GM19023 (cell line): ENCODE data around the gene TMEM272.
"Not testable (repeated sequence)": the region's sequence is repeated elsewhere in the genome, so short reads cannot be mapped to it uniquely, and the experiment has no call there.

Experiments
- ATAC-seq: cut with Tn5 transposase; IDR thresholded peaks from one replicate; pipeline ENCODE4 v1.9.1; 2021; ENCODE audit warnings: mild to moderate bottlenecking, moderate library complexity; ENCODE audit not compliant: unreplicated experiment

Gene TMEM272

GRCh38 chr13:51826606-51827005, 18.4 kb downstream of the TMEM272 start:
- no peak for ATAC-seq

- no peak for ATAC-seq
These were observed 19.2 kb downstream of the TMEM272 start for GRCh38 chr13:51825681-51826254.

- ATAC-seq = no peak
These were observed 19.8 kb downstream of the TMEM272 start for GRCh38 chr13:51825165-51825592.

GRCh38 chr13:51824712-51825111, 20.3 kb downstream of the TMEM272 start:
- not testable (repeated sequence) for ATAC-seq

- no peak for ATAC-seq
These were observed 21.1 kb downstream of the TMEM272 start for GRCh38 chr13:51823863-51824262.

GRCh38 chr13:51823359-51823758, 21.6 kb downstream of the TMEM272 start:
- ATAC-seq = no peak

GRCh38 chr13:51822106-51822815, 22.7 kb downstream of the TMEM272 start:
- ATAC-seq = no peak

GRCh38 chr13:51821606-51822005, 23.4 kb downstream of the TMEM272 start:
- ATAC-seq = no peak

- ATAC-seq = no peak
These were observed 24.9 kb downstream of the TMEM272 start for GRCh38 chr13:51820016-51820597.

- no peak for ATAC-seq
These were observed 25.4 kb downstream of the TMEM272 start for GRCh38 chr13:51819544-51819943.

GRCh38 chr13:51818781-51819511, 26.0 kb downstream of the TMEM272 start:
- ATAC-seq = peak; percentile 42

- ATAC-seq = no peak
These were observed 26.7 kb downstream of the TMEM272 start for GRCh38 chr13:51818276-51818675.

- ATAC-seq = no peak
These were observed 27.3 kb downstream of the TMEM272 start for GRCh38 chr13:51817717-51818116.

GRCh38 chr13:51816604-51817249, 28.2 kb downstream of the TMEM272 start:
- no peak for ATAC-seq

GRCh38 chr13:51815848-51816247, 29.1 kb downstream of the TMEM272 start:
- ATAC-seq = no peak

- ATAC-seq = peak; percentile 78
These were observed 29.9 kb downstream of the TMEM272 start for GRCh38 chr13:51814825-51815650.

- ATAC-seq = no peak
These were observed 30.9 kb downstream of the TMEM272 start for GRCh38 chr13:51814071-51814470.

GRCh38 chr13:51811920-51812451, 33.0 kb downstream of the TMEM272 start:
- ATAC-seq = no peak

- no peak for ATAC-seq
These were observed 33.9 kb downstream of the TMEM272 start for GRCh38 chr13:51811046-51811445.

GRCh38 chr13:51808811-51809210, 36.2 kb downstream of the TMEM272 start:
- ATAC-seq = no peak
